Esophagus muscularis mucosa (tissue), 3 donors: ENCODE measurements around the gene SLC25A41.

ENCODE experiments used
- CTCF ChIP-seq, 3 experiments: fragments of 200-600 bp in 2 of 3; fragments of 450-650 bp in 1 of 3; sonication (generic) in 2 of 3; IDR thresholded peaks; one replicate each; pipeline ENCODE4 v1.5.1; 2017 to 2019; ENCODE audit warnings: antibody characterized with exemption in 3 of 3, mild to moderate bottlenecking in 2 of 3, moderate library complexity in 1 of 3
- POLR2AphosphoS5 ChIP-seq, 2 donors: sonication (generic); formaldehyde crosslinking; IDR thresholded peaks; one replicate each; pipeline ENCODE4 v1.6.1; 2017; ENCODE audit warnings: antibody characterized with exemption in 2 of 2

DNA sequence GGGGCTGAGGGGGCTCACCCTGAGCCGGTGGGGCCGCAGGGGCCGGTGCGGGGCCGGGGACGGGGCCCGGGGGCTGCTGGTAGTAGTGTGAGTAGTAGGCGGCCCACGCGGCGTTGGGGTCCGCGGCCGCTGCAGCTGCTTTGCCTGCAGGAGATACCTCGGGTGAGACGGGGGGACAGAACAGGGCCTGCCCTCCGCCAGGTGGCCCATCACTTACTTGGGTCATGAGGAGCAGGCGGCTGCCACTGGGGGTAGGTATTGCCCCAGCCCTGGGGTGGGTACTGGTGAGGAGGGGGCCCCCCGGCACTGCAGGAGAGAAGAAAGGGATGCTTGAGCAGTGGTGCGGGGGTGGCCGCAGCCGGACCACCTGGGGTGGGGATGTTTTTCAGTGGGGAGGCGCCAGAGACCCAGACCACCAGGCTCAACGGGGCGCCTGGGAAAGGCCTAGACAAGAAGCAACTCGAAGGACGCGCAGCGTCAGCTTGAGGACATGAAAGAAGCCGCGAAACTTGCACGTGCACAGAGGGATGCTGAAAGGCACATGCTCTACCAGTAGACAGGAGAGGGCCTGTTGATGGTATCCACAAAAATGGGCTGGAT lies 17.9 kb downstream of the SLC25A41 start:
- TF ChIP-seq CTCF (IDR thresholded peaks at IDR 0.05) (no peak), POLR2AphosphoS5 (IDR thresholded peaks at IDR 0.05) (no peak)
